Hematopoietic multipotent progenitor cell treated with erythropoietin and hydrocortisone succinate and interleukin-3 and kit ligand, for 17 days (in vitro differentiated cells): Measurements from ENCODE around the gene DIAPH3.

Source experiments
- DNase-seq: peaks from one replicate; pipeline ENCODE4 v3.0.0-alpha.2; 2015; ENCODE audit warnings: low spot score

DIAPH3 gene

GRCh38 chr13:59867867-59868266 lies 295.9 kb downstream of the DIAPH3 start:
- DNase-seq = no peak

- DNase-seq = no peak
Observed at GRCh38 chr13:59865398-59865797, 298.3 kb downstream of the DIAPH3 start.

- no peak for DNase-seq
Observed at GRCh38 chr13:59863621-59864020, 300.1 kb downstream of the DIAPH3 start.

GRCh38 chr13:59861676-59862075 lies 302.1 kb downstream of the DIAPH3 start:
- DNase-seq = no peak

GRCh38 chr13:59856281-59856810 lies 307.4 kb downstream of the DIAPH3 start:
- DNase-seq = no peak

GRCh38 chr13:59846845-59847620 lies 316.7 kb downstream of the DIAPH3 start:
- DNase-seq = no peak

- no peak for DNase-seq
Observed at GRCh38 chr13:59843040-59843439, 320.7 kb downstream of the DIAPH3 start.

- no peak for DNase-seq
Observed at GRCh38 chr13:59842507-59842906, 321.2 kb downstream of the DIAPH3 start.

GRCh38 chr13:59839186-59839585 lies 324.5 kb downstream of the DIAPH3 start:
- DNase-seq = no peak

- no peak for DNase-seq
Observed at GRCh38 chr13:59837101-59837500, 326.6 kb downstream of the DIAPH3 start.

GRCh38 chr13:59835569-59835968 lies 328.2 kb downstream of the DIAPH3 start:
- DNase-seq = no peak

- DNase-seq = no peak
Observed at GRCh38 chr13:59834801-59835200, 328.9 kb downstream of the DIAPH3 start.

GRCh38 chr13:59829690-59830089 lies 334.0 kb downstream of the DIAPH3 start:
- DNase-seq = no peak

GRCh38 chr13:59823486-59823885 lies 340.2 kb downstream of the DIAPH3 start:
- no peak for DNase-seq

- DNase-seq = no peak
Observed at GRCh38 chr13:59809564-59809963, 354.2 kb downstream of the DIAPH3 start.

- no peak for DNase-seq
Observed at GRCh38 chr13:59806801-59807200, 356.9 kb downstream of the DIAPH3 start.

- DNase-seq = no peak
Observed at GRCh38 chr13:59801107-59801880, 362.4 kb downstream of the DIAPH3 start.

GRCh38 chr13:59793107-59793506 lies 370.6 kb downstream of the DIAPH3 start:
- DNase-seq = no peak

GRCh38 chr13:59790626-59791025 lies 373.1 kb downstream of the DIAPH3 start:
- no peak for DNase-seq

- no peak for DNase-seq
Observed at GRCh38 chr13:59789558-59789957, 374.2 kb downstream of the DIAPH3 start.

GRCh38 chr13:59787679-59788078 lies 376.0 kb downstream of the DIAPH3 start:
- no peak for DNase-seq

- DNase-seq = no peak
Observed at GRCh38 chr13:59782696-59783095, 381.0 kb downstream of the DIAPH3 start.

GRCh38 chr13:59780058-59780457 lies 383.7 kb downstream of the DIAPH3 start:
- no peak for DNase-seq
